GM21786 (cell line): ENCODE results near the gene SMYD2.
"Not testable (repeated sequence)": the region's sequence is repeated elsewhere in the genome, so short reads cannot be mapped to it uniquely, and the experiment has no call there.

ENCODE experiments used
- ATAC-seq: cut with Tn5 transposase; IDR thresholded peaks from one replicate; pipeline ENCODE4 v1.9.1; 2021; ENCODE audit not compliant: unreplicated experiment

Gene SMYD2

DNA sequence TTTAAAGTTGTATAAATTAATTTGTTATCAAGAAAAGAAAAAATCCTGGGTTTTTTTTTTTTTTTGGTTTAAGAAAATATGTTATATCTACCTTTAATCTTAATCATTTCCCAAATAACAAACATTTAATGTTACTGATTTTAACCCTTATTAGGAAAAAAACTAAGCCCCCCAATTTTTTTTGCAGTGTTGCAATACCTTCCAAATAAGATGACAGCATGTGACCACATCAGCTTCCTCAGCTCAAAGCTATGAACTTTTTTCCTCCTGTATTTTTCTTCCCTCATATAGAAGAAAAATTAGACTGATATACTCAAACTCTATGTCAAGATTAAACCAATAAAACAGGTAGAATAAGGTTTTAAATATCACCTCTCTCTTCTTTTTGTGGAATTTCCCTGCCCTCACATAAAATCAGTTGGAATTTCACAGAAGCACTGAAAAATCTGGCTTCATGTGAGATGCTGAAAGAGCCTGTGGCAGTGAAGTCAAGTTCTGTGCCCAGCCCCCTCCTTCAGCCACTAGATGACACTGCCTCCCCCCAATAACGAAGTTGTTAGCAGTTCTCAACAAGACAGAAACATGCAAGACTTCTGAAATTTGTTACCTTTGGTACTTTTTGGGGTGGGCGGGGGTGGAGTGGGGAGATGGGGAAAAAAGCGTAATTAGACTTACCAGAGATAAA, 9.6 kb upstream of the SMYD2 start:
- ATAC-seq = no peak

DNA sequence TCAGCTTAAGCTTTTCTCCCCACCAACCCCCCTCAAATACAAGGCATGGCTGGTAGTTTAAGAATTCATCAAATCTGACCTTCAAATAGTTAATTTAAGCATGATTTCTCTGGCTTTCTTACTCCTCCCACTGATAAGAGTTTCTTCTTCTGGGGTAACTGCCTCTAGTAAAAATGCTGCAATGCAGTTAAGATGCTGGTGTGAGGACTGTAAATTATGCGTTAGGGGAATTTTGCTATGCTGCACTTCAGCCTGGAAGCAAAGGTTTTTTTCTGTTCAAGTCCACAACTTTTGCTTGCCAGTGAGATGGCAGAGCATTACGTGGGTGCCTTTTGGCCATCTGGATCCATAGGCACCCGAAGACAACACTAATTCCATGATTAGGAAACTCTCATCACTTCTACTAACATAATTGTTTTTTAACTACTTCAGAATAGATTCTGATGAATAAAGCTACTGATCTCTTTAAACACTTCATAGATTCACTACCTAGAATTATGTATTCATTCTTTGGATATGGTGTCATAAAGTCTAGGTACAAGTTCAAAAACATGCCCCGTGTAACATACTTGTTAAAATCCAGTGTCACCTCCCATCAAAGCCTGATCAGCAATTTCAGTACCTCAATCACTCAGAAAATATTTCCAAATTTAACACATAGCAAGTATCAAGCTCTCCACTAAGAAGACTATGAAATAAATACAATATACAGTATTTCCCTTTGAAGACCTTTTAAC, 8.8 kb upstream of the SMYD2 start:
- ATAC-seq = no peak

DNA sequence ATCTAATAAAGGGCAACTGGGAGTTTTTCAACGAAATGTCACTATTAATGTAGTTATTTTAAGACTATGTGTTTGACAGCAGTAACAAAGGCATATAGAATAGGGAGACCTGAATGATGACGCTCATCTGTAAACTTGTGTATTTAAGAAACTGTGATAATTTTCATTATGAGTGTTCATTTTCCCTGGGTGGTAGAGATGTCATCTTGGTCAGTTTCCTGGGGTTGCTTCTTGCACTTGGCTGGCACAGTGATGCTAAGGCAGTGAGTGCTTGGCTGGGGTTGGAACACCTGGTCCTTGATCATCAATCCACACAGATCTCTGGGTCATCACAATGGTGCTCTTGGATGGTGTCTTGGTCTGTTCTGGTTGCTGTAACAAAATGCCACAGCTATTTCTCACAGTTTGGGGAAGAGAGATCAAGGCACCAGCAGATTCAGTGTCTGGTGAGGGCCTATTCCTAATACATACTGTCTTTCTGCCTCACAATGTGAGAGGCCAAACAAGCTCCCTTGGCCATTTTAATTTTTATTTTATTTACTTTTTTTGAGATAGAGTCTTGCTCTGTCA, 7.9 kb upstream of the SMYD2 start:
- ATAC-seq = no peak

DNA sequence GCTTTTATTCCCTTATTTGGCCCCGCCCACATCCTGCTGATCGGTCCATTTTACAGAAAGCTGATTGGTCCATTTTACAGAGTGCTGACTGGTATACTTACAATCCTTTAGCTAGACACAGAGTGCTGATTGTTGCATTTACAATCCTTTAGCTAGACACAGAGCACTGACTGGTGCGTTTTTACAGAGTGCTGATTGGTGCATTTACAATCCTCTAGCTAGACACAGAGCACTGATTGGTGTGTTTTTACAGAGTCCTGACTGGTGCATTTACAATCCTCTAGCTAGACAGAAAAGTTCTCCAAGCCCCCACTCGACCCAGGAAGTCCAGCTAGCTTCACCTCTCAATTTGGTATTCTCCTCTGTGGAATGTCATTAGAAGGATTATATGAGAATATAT, 5.3 kb upstream of the SMYD2 start:
- not testable (repeated sequence) for ATAC-seq

DNA sequence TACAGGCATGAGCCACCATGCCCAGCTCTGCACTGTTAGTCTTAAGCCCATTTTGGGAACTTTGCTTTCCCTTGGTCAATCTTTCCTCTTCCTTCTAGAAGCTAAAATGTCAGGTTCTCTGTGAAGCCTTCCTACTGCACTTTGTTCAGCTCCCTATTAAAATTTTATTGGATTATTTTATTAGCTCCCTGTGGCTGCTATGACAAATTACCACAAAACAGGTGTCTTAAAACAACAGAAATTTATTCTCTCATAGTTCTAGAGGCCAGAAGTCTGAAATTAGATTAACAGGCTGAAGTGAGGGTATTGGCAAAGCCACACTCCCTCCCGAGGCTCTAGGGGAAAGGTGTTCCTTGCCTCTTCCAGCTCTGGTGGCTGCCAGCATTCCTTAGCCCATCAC, 4.2 kb upstream of the SMYD2 start:
- ATAC-seq = no peak

GRCh38 chr1:214277704-214278635, 3.0 kb upstream of the SMYD2 start:
- no peak for ATAC-seq

DNA sequence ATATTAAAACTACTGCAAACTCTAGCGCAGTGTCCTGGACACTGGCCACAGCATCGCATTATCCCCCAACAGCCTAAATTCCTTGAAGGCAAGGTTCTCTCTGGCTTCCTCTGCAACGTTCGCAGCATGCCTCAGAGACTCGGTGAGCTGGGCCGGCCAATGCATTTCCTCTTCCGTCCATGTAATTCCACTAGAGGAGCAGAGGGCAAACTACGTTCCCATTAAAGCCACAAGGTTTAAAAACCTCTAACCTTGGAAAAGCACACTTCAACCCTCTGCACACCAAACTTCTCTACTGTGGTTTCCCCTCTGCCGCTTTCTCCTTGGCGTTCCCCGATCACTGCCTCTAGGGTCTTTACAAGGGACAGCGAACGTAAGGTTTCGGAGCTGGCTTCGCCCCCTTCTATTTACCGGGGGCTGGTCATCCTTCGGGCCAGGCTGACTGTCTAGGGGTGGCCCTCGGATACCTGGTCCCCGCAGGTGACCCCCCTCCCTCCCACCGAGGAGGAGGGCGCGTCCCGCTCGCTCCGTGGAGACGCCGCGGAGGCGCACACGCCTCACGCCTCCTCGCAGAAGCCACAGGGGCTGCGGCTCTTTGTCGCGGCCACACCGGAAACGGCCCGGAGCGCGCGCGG, 456 bp upstream of the SMYD2 start:
- peak; percentile 47 for ATAC-seq

GRCh38 chr1:214281720-214282629, 1.0 kb downstream of the SMYD2 start:
- peak; percentile 18 for ATAC-seq

GRCh38 chr1:214282630-214283242, 1.8 kb downstream of the SMYD2 start:
- no peak for ATAC-seq

GRCh38 chr1:214285610-214286440, 4.9 kb downstream of the SMYD2 start:
- no peak for ATAC-seq

DNA sequence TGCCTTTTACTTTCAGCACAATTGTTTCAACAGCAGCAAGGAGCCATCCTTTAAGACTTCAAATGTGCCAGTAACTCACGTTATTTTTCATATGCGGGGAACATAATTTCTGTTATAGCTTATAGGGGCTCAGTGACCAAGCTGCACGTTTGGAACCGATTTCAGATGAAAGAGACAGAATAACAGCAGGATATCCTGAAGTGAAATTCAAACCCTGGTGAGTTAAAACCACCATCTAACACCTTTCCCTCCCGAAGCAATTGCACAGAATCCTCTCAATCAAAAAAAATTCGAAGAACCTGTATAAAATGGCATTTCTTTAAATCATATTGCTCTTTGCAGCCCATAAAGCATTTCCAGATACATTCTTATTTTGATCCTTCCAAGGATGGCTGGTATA, 6.9 kb downstream of the SMYD2 start:
- no peak for ATAC-seq

DNA sequence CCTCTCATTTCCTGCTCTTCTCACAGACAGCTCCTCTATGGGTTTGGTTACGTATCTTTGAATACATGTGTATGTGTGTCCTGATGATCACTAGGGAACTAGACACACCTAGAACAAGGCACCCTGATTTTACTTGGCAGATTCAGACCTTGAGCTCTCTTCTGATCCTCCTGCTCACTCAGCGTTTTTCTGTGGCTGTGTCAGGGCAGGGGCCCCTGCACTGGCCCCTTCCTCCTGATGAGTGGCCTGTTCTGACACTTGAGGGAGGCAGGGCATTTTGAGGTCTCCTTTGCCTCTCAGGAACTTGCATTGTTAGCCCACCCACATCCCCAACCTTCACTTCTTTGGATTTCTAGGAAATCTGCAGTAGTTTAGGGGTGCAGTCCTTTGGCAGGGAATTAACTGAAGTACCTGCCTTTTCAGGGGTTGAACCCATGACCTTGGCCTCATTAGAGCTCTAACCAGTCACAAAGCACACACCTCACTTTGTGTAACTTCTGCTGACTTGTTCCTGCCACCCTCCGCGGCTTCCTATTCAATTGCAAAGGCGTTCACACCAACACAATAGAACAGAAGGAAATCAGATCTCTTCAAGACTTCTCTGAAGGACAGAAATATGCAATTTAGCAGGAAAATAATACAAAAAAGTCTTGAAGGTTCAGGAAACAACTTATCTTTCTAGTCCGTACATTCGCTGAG, 8.8 kb downstream of the SMYD2 start:
- ATAC-seq = no peak

- no peak for ATAC-seq
These were observed 9.6 kb downstream of the SMYD2 start for GRCh38 chr1:214290424-214291037.

DNA sequence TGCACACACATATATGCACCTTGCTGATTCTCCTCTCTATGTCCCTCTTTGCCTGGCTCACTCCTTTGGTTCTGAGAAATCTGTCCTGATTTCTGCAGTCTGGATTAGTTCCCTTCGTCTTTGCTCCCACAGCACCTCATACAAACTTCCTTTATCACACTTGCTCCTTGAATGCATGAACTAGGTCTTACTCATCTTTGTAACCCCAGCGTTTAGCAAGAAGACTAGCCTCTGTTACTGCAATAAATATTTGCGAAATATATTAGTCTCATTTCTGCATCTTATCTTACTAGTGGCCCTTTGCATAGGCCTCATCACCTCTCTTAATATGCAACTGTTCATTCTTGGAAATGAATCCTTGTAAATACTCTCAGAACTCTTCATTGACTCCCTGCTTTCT, 11.4 kb downstream of the SMYD2 start:
- ATAC-seq = no peak

GRCh38 chr1:214295934-214296333, 15.0 kb downstream of the SMYD2 start:
- no peak for ATAC-seq

GRCh38 chr1:214296860-214297745, 16.1 kb downstream of the SMYD2 start:
- ATAC-seq = no peak
